Measurements from ENCODE around the gene MPPE1. TPM values are rescaled to one million over a fixed set of nuclear protein-coding genes. Genes with fewer than 3 reads are reported as not detected.

Gene MPPE1
- total and polyA plus RNA-seq, 12 donors = 17.0 to 44.7 (median 31.2) TPM

- Histone ChIP-seq H3K4me3 (no peak overlapping the region), H3K9me3 (replicated peaks in 1 of 3) (no peaks in the 10 kb centered on the region), H3K27ac (no peak overlapping the region), H3K4me1 (replicated peaks in 1 of 2) (peaks cover 0 to 3% of the 10 kb centered on the region in 2 donors), H3K27me3 (no peaks in the 10 kb centered on the region), H3K36me3 (replicated peaks in 1 of 2) (no peaks in the 10 kb centered on the region)
- TF ChIP-seq CTCF (IDR thresholded peaks at IDR 0.05) (peak; percentile 74 to 88 (median 85)), POLR2A (IDR thresholded peaks at IDR 0.05) (no peak)
- 3 to 8% (median 4%) methylated on average over 4 of the region's 4 CpGs for WGBS, 4 donors
- intact Hi-C loops (cut with DNase I) = loop anchor here (2.0 to 10.0 kb wide), 3 partner anchors 57 to 107 kb away; no protein-coding TSS in a partner anchor
- peak; percentile 56 to 92 (median 72) for DNase-seq
These were observed 29.9 kb upstream of the MPPE1 start for GRCh38 chr18:11937874-11938478.

- Histone ChIP-seq H3K27ac (no peak overlapping the region), H3K9me3 (replicated peaks in 1 of 3) (no peaks in the 10 kb centered on the region), H3K27me3 (no peaks in the 10 kb centered on the region), H3K36me3 (replicated peaks in 1 of 2) (no peaks in the 10 kb centered on the region), H3K4me3 (no peak overlapping the region), H3K4me1 (replicated peaks in 1 of 2) (no peaks in the 10 kb centered on the region)
- intact Hi-C loops (cut with DNase I) = loop anchor here in 1 of 2 donors (10.0 kb wide), 1 partner anchor 112 kb away; no protein-coding TSS in a partner anchor
- TF ChIP-seq CTCF (IDR thresholded peaks at IDR 0.05) (no peak), POLR2A (IDR thresholded peaks at IDR 0.05) (no peak)
- no peak for DNase-seq
- 93 to 94% (median 93%) methylated on average over 11 to 14 of the region's 14 CpGs for WGBS, 4 donors
These were observed 24.3 kb upstream of the MPPE1 start for GRCh38 chr18:11932393-11932792.

GRCh38 chr18:11927497-11927896 is 19.4 kb upstream of the MPPE1 start:
- 18 to 61% (median 36%) methylated on average over 1 of the region's 1 CpG for WGBS, 4 donors

More at GRCh38 chr18:11927497-11927896, 19.4 kb upstream of the MPPE1 start:
- Histone ChIP-seq H3K27me3 (no peaks in the 10 kb centered on the region), H3K36me3 (replicated peaks in 1 of 2) (no peaks in the 10 kb centered on the region), H3K4me1 (replicated peaks in 1 of 2) (no peaks in the 10 kb centered on the region), H3K4me3 (no peak overlapping the region), H3K9me3 (replicated peaks in 1 of 3) (no peaks in the 10 kb centered on the region), H3K27ac (no peak overlapping the region)
- DNase-seq = no peak
- intact Hi-C loops (cut with DNase I) = no loop called here
- TF ChIP-seq CTCF (IDR thresholded peaks at IDR 0.05) (no peak), POLR2A (IDR thresholded peaks at IDR 0.05) (no peak)

Measured in adrenal gland (tissue), 12 donors.